Activated CD4-positive, alpha-beta memory T cell treated with anti-CD3 and anti-CD28 coated beads for 36 hours (primary cell): ENCODE data around the gene A3GALT2. TPM values are rescaled to one million over a fixed set of nuclear protein-coding genes. Genes with fewer than 3 reads are reported as not detected.

Source experiments
- CTCF ChIA-PET: fragments of 350-600 bp; sonication (Branson Sonifier 250); formaldehyde crosslinking; loops from one replicate; lab custom pipeline; 2021; ENCODE audit warnings: antibody characterized with exemption, inconsistent platforms; lab: Charles Lee
- POLR2A ChIA-PET: fragments of 350-600 bp; sonication (Branson Sonifier 250); formaldehyde crosslinking; loops from one replicate; lab custom pipeline; 2021; ENCODE audit warnings: antibody characterized with exemption; lab: Charles Lee
- DNase-seq: peaks from one replicate; pipeline ENCODE4 v3.0.0-alpha.2; 2020
- H3K27ac Mint-ChIP-seq: one replicate; pipeline ENCODE4 v1.8.0; 2021; ENCODE audit warnings: mixed read lengths
- H3K27me3 Mint-ChIP-seq: one replicate; pipeline ENCODE4 v1.8.0; 2021; ENCODE audit warnings: mixed read lengths
- H3K36me3 Mint-ChIP-seq: one replicate; pipeline ENCODE4 v1.8.0; 2021; ENCODE audit warnings: mixed read lengths
- H3K4me1 Mint-ChIP-seq: one replicate; pipeline ENCODE4 v1.8.0; 2021; ENCODE audit warnings: low read depth, mixed read lengths
- H3K4me3 Mint-ChIP-seq: one replicate; pipeline ENCODE4 v1.8.0; 2021; ENCODE audit warnings: mild to moderate bottlenecking, mixed read lengths
- H3K9me3 Mint-ChIP-seq: one replicate; pipeline ENCODE4 v1.8.0; 2021; ENCODE audit warnings: mixed read lengths
- intact Hi-C: fragments of 100-400 bp; cut with micrococcal nuclease; formaldehyde crosslinking; loops from one replicate; pipeline ENCODE4 v1.15.1; 2023
- total RNA-seq, 2 experiments: library from RNA; stranded (reverse); gene quantifications; one replicate each; pipeline ENCODE4 v1.2.3, GENCODE V29; 2021

A3GALT2 gene
- total RNA-seq, 2 experiments from 2014 or later, result not detected

DNA sequence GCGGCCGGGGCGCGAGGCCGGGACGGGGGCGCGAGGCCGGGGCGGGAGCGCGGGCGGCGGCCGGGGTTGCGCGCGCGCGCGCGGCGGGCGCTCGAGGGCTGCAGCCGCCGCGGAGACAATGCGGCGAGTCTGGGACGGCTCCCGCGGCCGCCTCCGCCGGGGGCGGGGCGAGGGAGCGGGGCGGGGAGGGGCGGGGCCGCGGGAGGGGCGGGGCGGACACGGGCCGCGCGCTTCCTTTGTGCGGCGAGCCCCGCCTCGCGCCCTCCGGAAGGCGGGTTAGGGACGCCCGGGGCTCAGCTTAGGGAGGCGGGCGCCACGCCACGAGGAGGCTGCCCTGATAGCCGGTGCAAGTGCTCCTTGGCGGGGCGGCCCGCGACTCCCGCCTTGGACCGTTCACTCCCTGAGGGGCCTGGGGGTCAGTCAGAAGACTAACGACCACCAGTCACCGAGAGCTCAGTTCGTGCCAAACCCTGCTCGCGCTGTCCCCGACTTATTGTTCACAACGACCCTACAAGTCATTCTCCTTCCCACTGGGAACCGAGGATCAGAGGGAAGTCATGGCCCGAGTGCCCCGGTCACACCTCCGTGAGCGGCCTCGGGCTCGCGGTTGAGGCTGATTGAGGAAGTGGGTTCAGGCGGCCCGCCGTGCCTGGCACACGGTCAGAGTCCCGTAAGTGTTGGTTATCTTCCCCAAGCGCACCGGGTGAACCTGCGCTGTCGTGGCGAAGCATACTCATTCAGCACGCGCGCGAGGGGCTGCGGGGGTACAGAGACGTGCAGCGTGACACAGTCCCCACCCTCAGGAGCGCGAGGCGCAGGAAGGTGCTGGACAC lies 29.1 kb upstream of the A3GALT2 start:
- peak overlapping the region; percentile 91 for H3K4me3 Mint-ChIP-seq
- intact Hi-C loops, result loop anchor here (2.0 to 5.0 kb wide), 5 partner anchors 53 to 698 kb away; partner anchors contain the start of genes RBBP4, ZBTB8OS, ZNF362 and ZSCAN20

DNA sequence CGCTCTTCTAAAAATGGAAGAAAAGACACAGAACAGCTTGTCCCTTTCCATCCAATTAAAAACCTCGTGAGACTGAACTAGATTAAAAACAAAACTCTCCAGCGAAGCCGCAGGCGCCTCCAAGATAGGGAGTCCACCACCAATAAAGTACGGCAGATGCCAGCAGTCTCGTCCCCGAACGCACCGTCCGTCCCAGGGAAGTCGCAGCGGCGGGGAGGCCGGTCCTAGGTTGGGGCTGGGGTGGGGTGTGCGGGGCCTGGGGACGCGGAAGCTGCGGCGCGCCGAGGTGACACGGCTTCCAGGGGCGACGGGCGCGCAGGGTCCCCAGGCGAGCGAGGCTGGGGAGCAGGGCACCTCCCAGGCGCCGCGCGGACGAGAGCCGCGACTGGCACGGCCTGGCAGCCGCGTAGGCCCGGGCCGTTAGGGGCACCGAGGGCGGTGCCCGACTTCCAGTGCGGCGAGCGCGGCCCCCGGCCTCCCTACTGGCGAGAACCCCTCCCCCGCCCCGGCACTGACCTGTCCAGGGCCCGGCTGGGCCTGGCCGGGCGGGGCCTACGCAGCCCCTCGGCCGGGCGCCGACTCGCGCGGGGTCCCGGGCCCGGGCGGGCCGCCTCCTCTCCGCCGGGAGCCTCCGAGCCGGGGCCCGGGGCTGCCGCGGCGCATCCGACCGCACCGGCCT lies 28.3 kb upstream of the A3GALT2 start:
- DNase-seq, result peak; percentile 62
- POLR2A ChIA-PET, result interaction anchor here (1.0 to 1.5 kb wide), 4 partner anchors 10 to 124 kb away, joined by 3 to 6 read pairs (median 4); partner anchors contain the start of gene ZSCAN20
- peaks cover 12% of the 10 kb centered on the region for H3K36me3 Mint-ChIP-seq
- H3K27ac Mint-ChIP-seq, result peak overlapping the region; percentile 88
- CTCF ChIA-PET, result interaction anchor here (1.6 to 2.2 kb wide), 2 partner anchors 54 kb away, joined by 5 to 7 read pairs; no protein-coding TSS in a partner anchor
- peaks cover 47% of the 10 kb centered on the region for H3K4me1 Mint-ChIP-seq
- peak overlapping the region; percentile 82 for H3K4me3 Mint-ChIP-seq
- intact Hi-C loops, result loop anchor here (2.0 to 5.0 kb wide), 5 partner anchors 52 to 697 kb away; partner anchors contain the start of genes RBBP4, ZBTB8OS, ZNF362 and ZSCAN20
- H3K27me3 Mint-ChIP-seq, result no peaks in the 10 kb centered on the region
- H3K9me3 Mint-ChIP-seq, result no peaks in the 10 kb centered on the region

More for the DNA sequence above, 29.1 kb upstream of the A3GALT2 start:
- DNase-seq, result peak; percentile 84
- CTCF ChIA-PET, result interaction anchor here (1.4 to 1.6 kb wide), 2 partner anchors 16 to 55 kb away, joined by 4 to 7 read pairs; no protein-coding TSS in a partner anchor
- Mint-ChIP-seq H3K9me3 (no peaks in the 10 kb centered on the region), H3K4me1 (peaks cover 46% of the 10 kb centered on the region), H3K27ac (peak overlapping the region; percentile 94), H3K36me3 (peaks cover 12% of the 10 kb centered on the region), H3K27me3 (no peaks in the 10 kb centered on the region)
- POLR2A ChIA-PET, result interaction anchor here (1.0 to 1.5 kb wide), 4 partner anchors 11 to 123 kb away, joined by 3 to 6 read pairs (median 4); partner anchors contain the start of gene ZSCAN20

DNA sequence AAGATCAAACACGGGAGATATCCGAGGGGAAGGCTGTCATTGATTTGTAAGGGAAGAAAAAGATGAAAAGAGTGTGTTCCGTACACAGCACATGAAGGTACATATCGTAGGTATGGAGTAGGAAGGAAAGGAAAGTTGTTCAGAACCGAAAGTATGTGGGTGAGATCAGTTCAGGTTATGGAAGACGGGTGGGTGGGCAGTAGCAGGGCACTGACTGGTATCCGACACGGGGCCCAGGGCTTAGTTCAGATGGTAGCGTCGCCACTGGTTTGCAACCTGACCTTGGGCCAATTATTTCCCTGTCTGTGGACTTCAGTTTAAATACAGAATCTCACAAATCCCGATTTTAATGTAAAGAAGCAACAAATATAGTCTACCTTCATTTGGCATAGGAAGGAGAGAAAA lies 27.8 kb upstream of the A3GALT2 start:
- Mint-ChIP-seq H3K9me3 (no peaks in the 10 kb centered on the region), H3K27me3 (no peaks in the 10 kb centered on the region), H3K36me3 (peaks cover 12% of the 10 kb centered on the region), H3K4me3 (peak overlapping the region; percentile 82), H3K4me1 (peaks cover 47% of the 10 kb centered on the region), H3K27ac (peak overlapping the region; percentile 88)
- ChIA-PET POLR2A (interaction anchor here (1.5 kb wide), 1 partner anchor 10 kb away, joined by 6 read pairs; no protein-coding TSS in a partner anchor), CTCF (interaction anchor here (2.2 kb wide), 1 partner anchor 53 kb away, joined by 5 read pairs; no protein-coding TSS in a partner anchor)
- intact Hi-C loops, result loop anchor here (2.0 to 5.0 kb wide), 5 partner anchors 51 to 696 kb away; partner anchors contain the start of genes RBBP4, ZBTB8OS, ZNF362 and ZSCAN20
- DNase-seq, result peak; percentile 49

DNA sequence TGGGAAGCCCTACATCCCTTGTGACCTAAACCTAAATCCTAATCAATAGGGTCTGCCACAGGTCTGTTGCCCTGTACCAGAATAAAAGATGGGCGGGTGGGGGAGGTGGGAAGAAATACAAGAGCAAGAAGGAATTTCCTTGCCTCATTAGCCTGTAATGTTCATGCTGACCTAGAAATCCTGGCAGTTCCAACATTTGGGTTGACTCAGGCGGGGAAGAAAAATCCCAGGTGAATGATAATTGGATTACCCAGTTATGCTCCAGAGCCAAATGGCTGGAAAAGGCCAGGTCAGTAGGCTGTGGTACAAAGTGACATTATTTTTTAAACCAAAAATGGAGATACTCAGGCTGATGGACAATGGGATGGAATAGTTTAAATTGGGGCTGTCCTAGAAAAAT lies 27.3 kb upstream of the A3GALT2 start:
- H3K4me3 Mint-ChIP-seq, result peak overlapping the region; percentile 82
- CTCF ChIA-PET, result interaction anchor here (0.8 to 2.2 kb wide), 4 partner anchors 50 to 221 kb away, joined by 3 to 5 read pairs (median 4); no protein-coding TSS in a partner anchor
- no peaks in the 10 kb centered on the region for H3K9me3 Mint-ChIP-seq
- H3K27me3 Mint-ChIP-seq, result no peaks in the 10 kb centered on the region
- peaks cover 47% of the 10 kb centered on the region for H3K4me1 Mint-ChIP-seq
- no peak for DNase-seq
- peaks cover 12% of the 10 kb centered on the region for H3K36me3 Mint-ChIP-seq
- H3K27ac Mint-ChIP-seq, result peak overlapping the region; percentile 88
- intact Hi-C loops, result loop anchor here (2.0 to 5.0 kb wide), 5 partner anchors 51 to 696 kb away; partner anchors contain the start of genes RBBP4, ZBTB8OS, ZNF362 and ZSCAN20
- POLR2A ChIA-PET, result no interaction called here

DNA sequence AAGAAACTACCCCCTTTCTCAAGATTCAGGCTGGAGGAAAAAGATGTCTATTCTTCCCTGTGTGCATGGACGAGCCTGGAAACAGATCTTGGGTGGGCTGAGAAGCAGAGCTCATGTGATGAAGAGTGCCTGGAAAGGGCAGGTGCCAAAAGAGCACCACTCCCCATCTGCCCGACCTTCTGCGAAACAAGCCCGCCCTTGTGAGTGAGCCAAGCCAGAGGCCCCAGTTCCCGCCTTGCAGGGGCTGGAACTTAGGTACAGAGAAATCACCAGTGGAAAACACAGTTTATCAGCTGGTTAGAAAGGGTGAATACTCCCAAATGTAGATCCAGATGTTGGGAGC lies 26.7 kb upstream of the A3GALT2 start:
- POLR2A ChIA-PET, result no interaction called here

DNA sequence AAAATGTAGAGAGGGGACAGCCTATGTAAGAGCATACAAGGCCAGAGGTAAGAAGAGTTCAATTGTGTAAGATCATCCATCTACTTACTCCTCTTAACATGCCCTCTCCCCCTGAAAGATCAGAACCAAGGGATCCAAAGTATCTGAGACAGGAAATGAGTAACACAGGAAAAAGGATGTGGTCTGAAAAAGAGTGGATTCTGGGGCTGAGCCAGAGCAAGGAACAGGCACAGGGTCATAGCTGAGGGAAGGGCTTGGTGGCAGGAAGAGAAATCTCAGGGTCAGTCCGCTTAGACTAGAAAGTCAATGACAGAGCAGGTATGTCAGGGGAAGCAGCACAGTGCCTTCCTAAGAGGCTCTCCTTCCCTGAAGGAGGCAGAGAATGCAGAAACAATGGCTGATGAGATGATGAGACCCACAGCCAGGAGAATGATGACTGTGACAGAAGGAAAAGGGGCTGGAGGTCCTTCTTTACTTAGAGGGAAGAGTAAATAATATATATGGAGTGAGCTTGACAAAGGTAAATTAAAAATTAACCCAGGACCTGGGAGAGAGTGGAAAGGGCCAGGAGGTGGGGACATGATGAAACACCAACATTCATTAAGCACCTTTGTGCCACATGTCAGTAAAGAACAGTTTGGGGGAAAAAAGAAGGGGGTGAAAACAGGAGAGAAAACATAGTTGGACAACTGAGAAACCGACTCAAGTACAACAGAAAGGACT lies 26.2 kb upstream of the A3GALT2 start:
- peaks cover 12% of the 10 kb centered on the region for H3K36me3 Mint-ChIP-seq
- no peaks in the 10 kb centered on the region for H3K9me3 Mint-ChIP-seq
- H3K27me3 Mint-ChIP-seq, result no peaks in the 10 kb centered on the region
- peak; percentile 20 for DNase-seq
- CTCF ChIA-PET, result interaction anchor here (0.8 to 2.2 kb wide), 4 partner anchors 49 to 220 kb away, joined by 3 to 5 read pairs (median 4); no protein-coding TSS in a partner anchor
- intact Hi-C loops, result loop anchor here (5.0 kb wide), 4 partner anchors 50 to 695 kb away; partner anchors contain the start of genes RBBP4, ZBTB8OS and ZNF362
- H3K27ac Mint-ChIP-seq, result peak overlapping the region; percentile 11
- POLR2A ChIA-PET, result no interaction called here
- H3K4me3 Mint-ChIP-seq, result peak overlapping the region; percentile 44
- H3K4me1 Mint-ChIP-seq, result peaks cover 53% of the 10 kb centered on the region

More for the DNA sequence above, 26.7 kb upstream of the A3GALT2 start:
- H3K4me3 Mint-ChIP-seq, result peak overlapping the region; percentile 44
- intact Hi-C loops, result loop anchor here (5.0 kb wide), 4 partner anchors 50 to 695 kb away; partner anchors contain the start of genes RBBP4, ZBTB8OS and ZNF362
- no peaks in the 10 kb centered on the region for H3K27me3 Mint-ChIP-seq
- CTCF ChIA-PET, result interaction anchor here (0.8 to 2.2 kb wide), 4 partner anchors 50 to 220 kb away, joined by 3 to 5 read pairs (median 4); no protein-coding TSS in a partner anchor
- no peaks in the 10 kb centered on the region for H3K9me3 Mint-ChIP-seq
- H3K4me1 Mint-ChIP-seq, result peaks cover 48% of the 10 kb centered on the region
- DNase-seq, result no peak
- H3K27ac Mint-ChIP-seq, result no peak overlapping the region
- peaks cover 12% of the 10 kb centered on the region for H3K36me3 Mint-ChIP-seq

DNA sequence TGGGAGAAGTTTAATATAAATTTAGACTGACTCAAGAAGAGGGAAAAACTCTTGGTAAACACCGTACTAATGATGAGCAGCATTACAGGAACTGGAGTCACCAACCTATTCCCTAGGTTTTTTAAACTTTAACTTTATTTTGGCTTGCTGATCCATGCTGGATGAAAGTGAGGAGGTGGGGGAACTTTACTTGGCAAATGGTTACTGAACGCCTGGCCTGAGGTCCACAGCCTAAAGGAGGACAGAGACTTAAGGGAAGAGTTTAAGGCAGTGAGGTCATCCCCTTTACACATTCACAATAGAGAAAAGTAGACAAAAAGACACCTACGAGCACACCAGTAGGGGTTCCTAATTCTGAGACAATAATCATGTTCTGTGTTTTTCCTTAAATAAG lies 25.6 kb upstream of the A3GALT2 start:
- ChIA-PET CTCF (no interaction called here), POLR2A (no interaction called here)
- Mint-ChIP-seq H3K4me1 (peaks cover 53% of the 10 kb centered on the region), H3K9me3 (no peaks in the 10 kb centered on the region), H3K36me3 (peaks cover 12% of the 10 kb centered on the region), H3K4me3 (no peak overlapping the region), H3K27ac (no peak overlapping the region), H3K27me3 (no peaks in the 10 kb centered on the region)
- DNase-seq, result no peak
- intact Hi-C loops, result loop anchor here (5.0 kb wide), 4 partner anchors 49 to 694 kb away; partner anchors contain the start of genes RBBP4, ZBTB8OS and ZNF362

DNA sequence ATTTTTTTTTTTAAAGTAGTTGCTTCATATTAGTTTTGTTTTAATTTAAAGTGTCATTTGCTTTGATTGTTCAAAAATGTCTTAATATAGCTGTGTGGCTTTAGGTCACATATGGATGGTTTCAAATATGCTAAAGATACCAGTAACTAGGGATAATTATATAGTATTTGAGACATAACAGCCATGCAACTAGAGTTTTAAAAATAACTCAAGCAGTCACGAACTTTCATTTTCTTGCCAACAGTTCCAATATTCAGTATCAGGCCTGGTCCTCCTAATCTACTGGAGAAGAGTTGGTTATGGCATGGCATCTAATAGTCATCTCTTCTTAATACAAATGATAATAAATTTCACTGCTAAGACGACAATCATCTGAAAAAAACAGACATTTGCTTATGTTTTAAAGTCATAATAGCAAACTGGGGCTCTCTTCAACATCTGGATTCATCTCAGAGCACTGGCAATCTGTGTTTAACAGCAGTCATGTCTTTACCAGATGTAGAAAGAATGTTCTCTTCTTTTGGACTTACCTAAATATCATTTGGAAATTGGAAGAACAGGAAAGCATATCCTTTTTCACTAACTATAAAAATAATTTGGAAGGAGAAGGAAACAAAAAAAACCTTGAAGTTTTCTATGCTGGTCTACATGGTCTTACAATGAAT lies 24.1 kb upstream of the A3GALT2 start:
- ChIA-PET POLR2A (no interaction called here), CTCF (no interaction called here)
- Mint-ChIP-seq H3K4me3 (no peak overlapping the region), H3K27me3 (no peaks in the 10 kb centered on the region), H3K36me3 (peaks cover 12% of the 10 kb centered on the region), H3K9me3 (no peaks in the 10 kb centered on the region), H3K4me1 (peaks cover 46% of the 10 kb centered on the region), H3K27ac (no peak overlapping the region)
- no peak for DNase-seq
- intact Hi-C loops, result loop anchor here (5.0 kb wide), 4 partner anchors 48 to 693 kb away; partner anchors contain the start of genes RBBP4, ZBTB8OS and ZNF362

DNA sequence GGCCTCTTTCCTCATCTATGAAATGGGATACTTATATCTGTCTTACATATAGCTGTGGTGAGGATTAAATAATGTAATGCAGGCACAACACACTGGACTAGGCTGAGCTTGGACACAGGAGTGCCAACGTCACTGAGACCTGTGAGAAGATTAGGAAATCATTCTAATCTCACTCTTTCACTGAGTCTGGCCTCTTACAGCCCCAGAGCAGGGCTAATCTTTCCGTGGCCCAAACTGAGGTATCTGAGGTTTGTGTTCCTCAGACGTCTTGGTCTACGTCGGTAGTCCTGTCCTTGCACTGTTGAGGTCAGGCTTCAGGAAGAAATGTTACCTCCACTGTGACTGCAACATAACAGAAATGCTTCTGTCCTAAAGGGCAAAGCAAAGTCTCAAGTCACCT lies 22.6 kb upstream of the A3GALT2 start:
- H3K27ac Mint-ChIP-seq, result no peak overlapping the region
- H3K9me3 Mint-ChIP-seq, result no peaks in the 10 kb centered on the region
- H3K27me3 Mint-ChIP-seq, result no peaks in the 10 kb centered on the region
- ChIA-PET POLR2A (no interaction called here), CTCF (no interaction called here)
- peaks cover 53% of the 10 kb centered on the region for H3K4me1 Mint-ChIP-seq
- no peak for DNase-seq
- H3K4me3 Mint-ChIP-seq, result no peak overlapping the region
- peaks cover 12% of the 10 kb centered on the region for H3K36me3 Mint-ChIP-seq
- intact Hi-C loops, result no loop called here

DNA sequence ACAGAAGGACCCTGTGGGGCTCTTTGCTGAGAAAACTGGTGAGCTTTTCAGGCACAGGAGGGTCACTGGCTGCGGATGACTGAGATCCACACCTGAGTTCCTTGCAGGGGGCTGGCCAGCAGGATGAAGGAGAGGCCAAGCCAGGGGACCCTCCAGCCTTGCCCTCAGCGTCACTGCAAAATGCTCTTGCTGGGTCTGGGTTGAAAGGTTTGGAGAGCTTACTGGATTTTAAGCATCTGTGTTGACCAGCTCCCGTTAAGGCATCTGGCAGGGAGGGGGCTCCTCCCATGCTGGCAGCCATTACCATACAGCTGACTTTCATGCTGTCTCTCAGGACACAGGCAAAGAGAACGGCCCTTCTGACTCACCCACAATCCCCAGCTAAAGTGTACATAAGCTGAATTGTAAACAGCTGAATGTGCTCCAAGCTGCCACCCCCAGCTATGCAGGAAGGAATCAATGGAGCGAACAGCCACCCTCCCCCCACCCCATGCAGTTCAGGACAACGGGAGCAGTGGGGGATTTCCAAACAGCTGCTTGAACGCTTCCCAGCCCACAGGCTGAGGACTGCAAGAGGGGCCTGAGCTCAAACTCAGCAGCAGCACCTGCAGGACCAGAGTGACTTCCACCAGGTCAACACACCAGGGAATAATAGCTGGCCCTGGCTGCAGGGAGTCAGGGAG lies 21.3 kb upstream of the A3GALT2 start:
- ChIA-PET POLR2A (interaction anchor here (1.1 kb wide), 1 partner anchor 13 kb away, joined by 4 read pairs; no protein-coding TSS in a partner anchor), CTCF (interaction anchor here (1.6 kb wide), 1 partner anchor 47 kb away, joined by 5 read pairs; no protein-coding TSS in a partner anchor)
- Mint-ChIP-seq H3K27me3 (no peaks in the 10 kb centered on the region), H3K36me3 (peaks cover 7% of the 10 kb centered on the region), H3K4me3 (no peak overlapping the region), H3K9me3 (no peaks in the 10 kb centered on the region), H3K27ac (no peak overlapping the region), H3K4me1 (peaks cover 42% of the 10 kb centered on the region)
- no peak for DNase-seq
- intact Hi-C loops, result no loop called here
